NCI-H748 treated with DMSO at 0.1 percent for 48 hours (cell line): Measurements from ENCODE around the gene ALDH1L2.

Source experiments
- DNase-seq: peaks from one replicate; lab custom pipeline; 2025; lab: John Stamatoyannopoulos, UW

The ALDH1L2 gene

DNA sequence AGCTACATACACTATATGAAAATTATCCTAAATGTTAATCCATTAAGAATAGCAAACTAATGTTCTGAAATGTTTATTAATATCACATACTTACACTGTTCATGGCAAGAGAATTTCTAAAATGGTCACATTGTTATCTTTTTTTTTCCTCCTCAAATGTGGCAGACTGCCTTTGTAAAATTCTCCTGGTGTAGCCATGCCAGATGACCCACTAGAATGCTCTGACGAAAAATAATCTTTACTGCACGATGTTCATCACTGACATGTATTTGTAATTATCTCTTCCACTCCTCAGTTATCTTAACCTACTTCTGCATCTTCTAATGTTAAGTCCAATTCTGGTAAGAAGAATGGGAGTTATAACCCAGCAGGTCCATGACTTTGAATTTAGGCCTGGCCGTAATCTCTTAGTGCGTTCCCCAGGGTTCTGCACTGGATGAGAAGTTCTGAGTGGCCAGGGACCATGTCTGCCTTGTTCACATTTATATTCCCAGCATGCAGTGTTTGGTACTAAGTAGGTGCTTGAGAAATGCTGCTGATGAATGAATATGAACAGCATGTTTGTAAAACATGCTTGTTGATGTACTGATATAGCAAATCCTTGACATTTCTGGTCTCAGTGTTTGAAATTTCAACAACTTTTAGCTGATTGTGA is 51.4 kb downstream of the ALDH1L2 start:
- DNase-seq, result no peak

DNA sequence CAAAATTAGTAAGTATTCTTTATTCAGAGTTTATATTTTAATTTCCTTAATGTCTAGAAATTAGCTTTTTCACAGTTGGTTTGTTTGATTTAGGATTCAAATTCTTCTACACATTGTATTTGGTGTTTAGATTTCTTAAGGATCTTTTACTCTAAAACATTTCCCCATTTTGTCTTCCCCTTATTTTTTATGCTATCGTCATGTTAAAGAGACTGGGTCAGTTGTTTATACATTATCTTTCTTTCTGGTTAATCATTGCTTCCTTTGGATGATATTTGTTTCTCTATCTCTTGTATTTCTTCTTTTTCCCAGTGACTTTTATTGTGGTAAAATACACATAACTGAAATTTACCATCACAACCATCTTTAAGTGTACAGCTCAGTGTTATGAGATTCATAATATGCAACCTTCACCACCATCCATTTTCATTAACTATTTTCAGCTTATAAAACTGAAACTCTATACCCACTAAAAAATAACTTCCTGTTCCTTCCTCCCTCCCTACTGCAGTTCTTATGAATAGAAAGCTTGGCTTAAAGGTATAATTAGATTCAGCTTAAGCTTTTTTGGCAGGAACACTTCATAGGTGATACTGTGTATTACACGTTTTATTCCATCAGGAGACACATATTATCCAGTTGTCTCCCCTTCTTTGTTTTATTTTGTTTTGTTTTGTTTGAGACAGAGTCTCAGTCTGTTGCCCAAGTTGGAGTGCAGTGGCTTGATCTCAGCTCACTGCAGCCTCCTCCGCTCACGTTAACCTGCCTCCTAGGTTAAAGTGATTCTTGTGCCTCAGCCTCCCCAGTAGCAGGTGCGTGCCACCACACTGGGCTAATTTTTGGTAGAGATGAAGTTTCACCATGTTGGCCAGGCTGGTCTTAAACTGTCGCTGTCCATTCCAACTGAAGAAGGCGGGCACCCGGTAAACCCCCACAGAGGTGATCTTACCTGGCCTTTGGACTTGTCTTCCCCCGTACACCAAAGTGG is 53.1 kb downstream of the ALDH1L2 start:
- no peak for DNase-seq

DNA sequence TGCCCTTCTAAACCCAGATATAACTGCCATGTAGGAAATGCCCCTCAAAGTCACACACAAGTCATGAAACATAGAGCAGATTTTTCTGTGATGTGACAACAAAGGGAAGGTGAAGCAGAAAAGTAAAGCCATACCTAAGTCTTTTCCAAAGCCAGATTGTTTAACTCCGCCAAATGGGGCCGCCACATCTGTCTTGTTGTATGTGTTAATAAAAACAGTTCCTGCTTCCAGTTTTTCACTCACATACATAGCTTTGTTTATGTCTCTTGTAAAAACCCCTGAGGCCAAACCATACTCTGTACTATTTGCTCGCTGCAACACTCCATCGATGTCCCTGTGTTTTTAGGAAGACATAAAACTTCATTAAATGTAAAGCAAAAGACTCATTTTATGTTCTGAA is 57.8 kb downstream of the ALDH1L2 start:
- no peak for DNase-seq

DNA sequence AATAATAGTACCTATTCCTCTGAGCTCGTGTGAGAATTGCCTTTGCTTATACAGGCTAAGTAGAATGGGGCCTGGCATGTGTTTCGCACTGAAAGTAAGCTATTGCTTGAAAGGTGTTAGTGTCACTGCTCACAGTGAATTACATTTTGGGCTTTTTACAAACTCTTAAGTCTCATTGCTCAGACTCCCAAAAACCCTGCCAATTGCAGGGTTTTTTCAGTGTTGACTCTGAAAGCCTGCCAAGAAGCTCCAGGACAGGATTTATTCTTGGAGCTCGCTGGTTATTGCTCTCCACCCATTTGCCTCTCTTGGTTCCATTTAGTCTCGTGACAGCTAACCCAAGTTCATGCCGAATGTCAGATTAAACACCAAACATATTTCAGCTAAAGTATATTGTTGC is 58.4 kb downstream of the ALDH1L2 start:
- no peak for DNase-seq

DNA sequence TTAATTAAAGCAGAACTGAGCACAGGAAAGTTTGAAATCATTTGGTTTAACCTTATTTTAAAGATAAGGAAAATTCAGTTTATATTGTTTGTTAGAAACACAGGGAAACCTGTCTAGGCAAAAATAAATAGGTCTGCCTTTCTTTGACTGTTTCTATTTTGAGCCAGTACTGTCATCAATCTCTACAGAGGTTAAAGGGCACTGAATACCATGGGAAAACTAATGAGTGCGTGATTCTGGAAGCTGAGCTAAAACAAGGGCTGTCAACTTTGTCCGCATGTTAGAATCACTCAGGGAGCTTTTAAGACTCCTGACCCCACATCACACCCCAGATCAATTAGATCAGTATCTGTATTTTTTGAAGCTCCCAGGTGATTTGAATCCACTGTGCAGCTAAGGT is 59.3 kb downstream of the ALDH1L2 start:
- DNase-seq, result no peak

DNA sequence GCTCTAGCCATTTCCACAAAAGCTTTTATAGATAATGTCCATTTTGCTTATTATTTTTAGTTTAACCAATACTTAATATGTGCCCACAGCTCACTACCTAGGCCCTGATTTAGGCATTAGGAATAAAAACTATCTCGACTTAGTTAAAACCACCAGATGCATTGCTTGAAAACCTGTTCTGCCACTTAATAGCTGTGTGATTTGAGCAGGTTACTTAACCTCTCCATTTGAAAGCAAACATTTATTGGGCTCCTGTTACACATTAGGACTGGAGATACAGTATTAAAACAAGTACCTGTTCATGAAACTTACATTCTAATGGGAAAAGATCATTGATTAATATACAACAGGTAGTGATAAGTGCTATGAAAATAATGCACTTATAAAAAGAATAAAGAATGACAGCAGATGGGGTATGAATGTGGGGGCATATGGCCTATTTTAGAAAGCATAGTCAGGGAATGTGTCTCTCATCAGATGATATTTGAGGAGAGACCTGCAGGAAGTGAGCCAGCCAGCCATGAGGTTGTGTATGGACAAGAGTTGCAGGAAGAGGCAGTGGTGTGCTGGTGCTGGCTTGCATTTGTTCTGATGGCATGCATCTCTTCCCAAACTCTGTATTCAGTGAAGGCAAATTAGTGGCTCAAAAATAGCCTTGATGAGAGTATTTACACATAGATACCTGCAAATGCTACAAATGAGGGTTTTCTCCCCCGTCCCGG is 63.9 kb downstream of the ALDH1L2 start:
- DNase-seq, result peak; percentile 52

DNA sequence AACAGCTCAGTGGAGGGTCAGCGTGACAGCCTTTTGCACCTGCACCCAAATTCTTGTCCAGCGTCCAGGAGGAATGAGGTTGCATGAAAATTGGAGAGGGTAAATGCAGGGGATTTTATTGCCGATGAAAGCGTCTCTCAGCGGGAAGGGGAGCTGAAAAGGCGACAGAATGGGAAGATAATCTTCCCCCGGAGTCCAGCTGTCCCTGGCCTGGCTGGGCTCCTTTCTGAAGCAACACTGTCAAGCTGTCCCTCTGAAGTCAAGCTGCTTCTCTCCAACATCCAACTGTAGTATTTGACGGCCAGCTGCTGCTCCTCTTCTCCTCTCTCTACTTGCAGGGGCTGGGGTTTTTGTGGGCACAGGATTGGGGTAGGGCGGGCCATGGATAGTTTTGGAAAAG is 65.5 kb downstream of the ALDH1L2 start:
- DNase-seq, result no peak

DNA sequence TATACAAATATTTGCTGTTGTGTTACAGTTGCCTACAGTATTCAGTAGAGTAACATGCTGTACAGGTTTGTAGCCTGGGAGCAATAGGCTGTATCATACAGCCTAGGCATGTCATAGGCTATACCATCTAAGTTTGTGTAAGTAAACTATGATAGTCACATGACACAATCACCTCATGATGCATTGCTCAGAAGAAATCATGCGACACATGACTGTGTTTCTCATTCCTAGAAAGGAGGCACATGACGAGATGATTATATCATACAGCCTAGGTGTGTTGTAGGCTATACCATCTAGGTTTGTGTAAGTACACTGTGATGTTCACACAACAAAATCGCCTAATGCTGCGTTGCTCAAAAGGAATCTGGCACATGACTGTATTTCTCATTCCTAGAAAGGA is 66.2 kb downstream of the ALDH1L2 start:
- no peak for DNase-seq

DNA sequence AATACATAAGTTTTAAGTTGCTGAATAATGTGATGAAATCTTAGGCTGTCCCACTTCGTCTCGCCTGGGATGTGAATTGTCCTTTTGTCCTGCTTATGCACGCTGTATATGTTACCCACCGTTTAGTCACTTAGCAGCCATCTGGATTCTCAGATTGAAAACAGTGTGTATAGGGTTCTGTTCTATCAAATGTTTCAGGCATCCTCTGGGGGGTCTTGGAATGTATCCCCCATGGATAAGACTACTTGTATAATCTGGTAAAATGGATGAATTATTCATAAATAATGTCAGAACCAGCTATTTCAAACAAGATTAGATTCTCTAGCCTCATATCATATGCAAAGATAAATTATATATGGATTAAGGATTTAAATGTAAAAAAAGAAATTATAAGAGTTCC is 68.7 kb downstream of the ALDH1L2 start:
- no peak for DNase-seq

DNA sequence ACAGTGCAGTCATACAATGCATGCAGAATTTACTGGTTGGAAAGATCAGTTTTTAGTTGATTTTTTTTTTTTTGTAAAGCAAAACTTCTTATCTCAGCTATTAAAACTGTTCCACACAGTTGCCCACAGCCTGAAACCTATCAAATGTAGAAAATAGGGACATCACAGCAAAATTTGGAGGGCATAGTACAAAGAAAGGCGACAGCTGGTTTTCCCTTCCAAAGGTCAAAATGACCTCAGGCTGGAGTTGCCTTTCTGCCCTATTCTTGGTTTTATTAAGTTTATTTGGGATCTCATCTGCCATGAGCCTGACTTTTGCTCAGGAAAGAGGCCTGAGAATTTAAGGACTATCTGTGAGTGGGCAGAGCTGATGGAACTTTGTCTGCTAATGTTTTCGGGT is 69.7 kb downstream of the ALDH1L2 start:
- no peak for DNase-seq

DNA sequence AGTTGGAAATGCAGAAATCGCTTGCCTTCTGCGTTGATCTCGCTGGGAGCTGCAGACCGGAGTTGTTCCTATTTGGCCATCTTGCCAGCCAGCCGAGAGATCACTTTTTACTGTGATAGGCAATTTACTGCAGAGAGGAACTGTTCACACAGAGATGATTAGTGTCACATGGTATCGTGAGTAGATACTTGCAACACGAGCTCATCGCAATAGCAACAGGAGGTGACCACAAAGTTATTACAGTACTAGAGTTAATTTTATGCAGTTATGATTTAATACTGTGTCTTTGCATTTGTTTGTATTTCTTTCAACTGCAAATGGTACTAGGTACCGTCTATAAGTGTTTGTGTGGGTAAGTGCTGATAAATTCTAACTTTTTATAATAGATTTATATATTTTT is 70.4 kb downstream of the ALDH1L2 start:
- DNase-seq, result no peak

DNA sequence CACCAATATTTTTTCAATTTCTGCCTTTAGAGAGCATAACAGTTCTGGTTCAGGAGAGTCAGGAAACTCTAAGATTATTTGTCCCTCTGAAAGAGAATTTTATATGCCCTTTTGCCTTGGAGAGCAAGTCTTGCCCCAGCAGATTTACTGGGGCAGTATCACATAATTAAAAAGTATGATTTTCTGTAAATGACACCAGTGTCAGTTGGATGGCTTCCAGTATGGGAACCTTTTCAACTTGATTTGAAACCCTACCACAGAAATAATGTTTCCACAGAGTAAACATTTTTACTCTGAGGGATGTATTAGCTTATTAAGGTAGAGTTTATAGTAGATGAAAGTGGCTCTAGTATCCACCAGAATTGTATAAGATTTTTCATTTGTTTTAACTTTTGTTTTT is 82.8 kb downstream of the ALDH1L2 start:
- no peak for DNase-seq

DNA sequence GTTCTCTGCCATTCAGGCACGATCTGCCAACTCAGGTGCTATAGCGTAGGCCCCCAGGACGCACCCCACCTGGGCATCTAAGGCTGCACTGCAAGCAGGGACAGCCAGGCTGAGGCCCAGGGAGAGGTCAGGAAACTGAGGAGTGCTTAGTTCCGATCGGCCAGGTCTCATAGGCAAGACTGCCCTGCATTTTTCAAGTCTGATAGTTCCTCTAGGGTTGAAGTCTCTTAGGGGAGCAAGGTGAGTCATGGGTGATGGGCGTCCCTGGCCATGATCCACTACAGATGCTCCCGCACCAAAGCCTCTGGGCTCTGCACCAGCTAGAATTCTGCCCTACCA is 84.9 kb downstream of the ALDH1L2 start:
- no peak for DNase-seq

DNA sequence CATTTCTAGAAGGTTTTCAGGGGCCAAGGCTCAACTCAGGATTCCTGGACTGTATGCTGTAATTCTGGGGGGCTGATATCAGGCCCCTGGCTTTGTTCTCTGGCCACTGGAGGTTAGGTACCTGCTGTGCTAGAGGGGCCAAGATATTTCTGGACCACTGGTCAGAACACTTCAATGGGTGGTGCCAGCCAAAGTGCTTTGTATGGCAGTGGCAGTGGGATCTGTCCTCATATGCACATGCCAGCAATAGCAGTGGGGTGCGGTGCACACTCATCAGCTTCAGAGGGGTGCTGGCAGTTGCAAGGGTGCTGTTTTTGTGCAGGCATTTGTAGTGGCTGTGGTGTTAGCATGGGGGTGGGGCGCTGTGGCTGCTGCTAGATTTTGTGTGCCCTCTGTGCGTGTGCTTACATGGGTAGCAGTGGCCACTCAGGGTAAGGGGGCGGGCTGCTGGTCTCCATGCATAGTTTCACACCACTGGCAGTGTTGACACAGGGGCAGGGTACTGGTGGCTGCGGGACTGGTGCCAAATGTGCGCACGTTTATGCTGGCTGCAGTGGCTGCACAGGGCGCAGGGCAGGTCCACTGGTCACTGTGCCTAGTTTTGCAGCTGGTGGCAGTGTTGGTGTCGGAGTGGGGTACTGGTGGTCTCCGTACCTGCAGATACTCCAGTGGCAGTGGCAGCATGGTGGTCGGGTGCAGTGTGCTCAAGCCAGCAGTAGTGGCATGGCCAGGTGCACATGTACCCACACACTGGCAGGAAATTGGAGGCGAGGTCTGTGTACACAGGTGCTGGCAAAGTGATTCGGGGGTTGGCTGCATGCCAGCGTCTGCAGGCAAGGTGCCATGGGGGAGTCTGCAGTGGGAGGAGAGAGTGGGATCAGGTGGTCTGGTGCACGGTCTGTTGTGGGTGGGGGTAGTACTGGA is 85.6 kb downstream of the ALDH1L2 start:
- DNase-seq, result peak; percentile 95

DNA sequence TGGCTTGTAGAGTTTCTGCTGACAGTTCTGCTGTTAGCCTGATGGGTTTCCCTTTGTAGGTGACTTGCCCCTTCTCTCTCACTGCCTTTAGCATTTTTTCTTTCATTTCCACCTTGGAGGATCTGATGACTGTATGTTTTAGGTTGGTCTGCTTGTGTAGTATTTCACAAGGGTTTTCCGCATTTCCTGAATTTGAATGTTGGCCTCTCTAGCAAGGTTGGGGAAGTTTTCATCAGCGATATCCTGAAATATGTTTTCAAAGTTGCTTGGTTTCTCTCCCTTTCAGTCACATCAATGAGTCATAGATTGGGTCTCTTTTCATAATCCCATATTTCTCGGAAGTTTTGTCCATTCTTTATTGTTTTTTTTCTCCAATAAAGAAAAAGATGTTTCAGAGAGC is 86.7 kb downstream of the ALDH1L2 start:
- DNase-seq, result no peak

DNA sequence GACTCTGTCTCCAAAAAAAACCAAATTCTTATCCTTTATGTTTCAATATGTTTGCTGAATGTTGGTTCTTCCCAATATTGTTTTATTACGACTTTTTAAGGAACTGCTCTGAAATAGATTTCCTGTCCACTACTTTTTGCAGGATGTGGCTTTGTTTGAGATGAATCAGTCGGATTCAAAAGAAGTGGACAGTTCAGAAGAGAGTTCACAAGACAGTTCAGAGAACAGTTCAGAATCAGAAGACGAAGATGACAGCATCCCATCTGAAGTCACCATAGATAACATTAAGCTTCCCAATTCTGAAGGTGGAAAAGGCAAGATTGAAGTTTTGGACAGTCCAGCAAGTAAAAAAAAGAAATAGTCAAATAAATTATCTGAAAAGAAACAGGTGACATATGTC is 89.9 kb downstream of the ALDH1L2 start:
- no peak for DNase-seq

DNA sequence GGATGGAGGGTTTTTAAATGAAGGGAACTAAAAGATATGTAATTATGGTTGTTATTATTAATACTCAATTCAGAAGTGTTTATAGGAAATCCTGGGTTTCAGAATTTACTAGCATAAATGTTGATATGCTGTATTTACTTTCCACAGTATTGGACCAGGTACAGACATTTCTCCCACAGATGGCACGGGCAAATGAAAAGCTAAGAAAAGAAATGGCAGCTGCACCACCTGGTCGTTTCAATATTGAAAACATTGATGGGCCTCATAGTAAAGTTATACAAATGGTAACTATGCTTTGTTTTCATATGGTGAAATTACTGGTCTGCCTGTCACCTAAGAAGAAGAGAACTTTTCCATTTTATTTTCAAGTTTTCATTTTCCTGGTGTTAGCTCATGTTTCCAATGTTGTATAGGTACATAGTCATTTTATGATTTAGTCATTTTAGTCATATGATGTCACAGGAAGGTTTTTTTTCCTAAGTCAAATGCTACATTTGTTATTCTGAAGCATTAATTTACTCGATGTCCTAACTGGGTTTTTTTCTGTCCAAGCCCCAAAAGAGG is 92.6 kb downstream of the ALDH1L2 start:
- DNase-seq, result no peak

DNA sequence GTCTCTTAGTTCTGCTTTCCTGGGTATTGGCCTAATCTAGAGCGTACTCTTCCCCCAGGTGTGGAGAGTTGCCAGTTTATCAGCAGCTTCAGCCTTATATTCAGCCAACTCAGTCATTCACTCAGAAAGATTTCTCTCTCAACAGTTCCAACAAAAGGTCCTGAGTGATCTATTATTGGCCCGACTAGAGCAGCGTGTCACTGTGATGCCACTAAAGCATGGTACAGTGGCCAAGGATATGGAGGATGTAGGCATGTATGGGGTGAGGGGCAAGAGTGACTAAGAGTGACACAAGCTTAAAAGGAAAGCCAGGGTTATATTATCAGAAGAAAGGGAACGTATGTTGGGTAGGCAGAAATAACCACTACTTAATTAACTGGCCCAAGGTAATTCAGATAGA is 93.3 kb downstream of the ALDH1L2 start:
- no peak for DNase-seq

DNA sequence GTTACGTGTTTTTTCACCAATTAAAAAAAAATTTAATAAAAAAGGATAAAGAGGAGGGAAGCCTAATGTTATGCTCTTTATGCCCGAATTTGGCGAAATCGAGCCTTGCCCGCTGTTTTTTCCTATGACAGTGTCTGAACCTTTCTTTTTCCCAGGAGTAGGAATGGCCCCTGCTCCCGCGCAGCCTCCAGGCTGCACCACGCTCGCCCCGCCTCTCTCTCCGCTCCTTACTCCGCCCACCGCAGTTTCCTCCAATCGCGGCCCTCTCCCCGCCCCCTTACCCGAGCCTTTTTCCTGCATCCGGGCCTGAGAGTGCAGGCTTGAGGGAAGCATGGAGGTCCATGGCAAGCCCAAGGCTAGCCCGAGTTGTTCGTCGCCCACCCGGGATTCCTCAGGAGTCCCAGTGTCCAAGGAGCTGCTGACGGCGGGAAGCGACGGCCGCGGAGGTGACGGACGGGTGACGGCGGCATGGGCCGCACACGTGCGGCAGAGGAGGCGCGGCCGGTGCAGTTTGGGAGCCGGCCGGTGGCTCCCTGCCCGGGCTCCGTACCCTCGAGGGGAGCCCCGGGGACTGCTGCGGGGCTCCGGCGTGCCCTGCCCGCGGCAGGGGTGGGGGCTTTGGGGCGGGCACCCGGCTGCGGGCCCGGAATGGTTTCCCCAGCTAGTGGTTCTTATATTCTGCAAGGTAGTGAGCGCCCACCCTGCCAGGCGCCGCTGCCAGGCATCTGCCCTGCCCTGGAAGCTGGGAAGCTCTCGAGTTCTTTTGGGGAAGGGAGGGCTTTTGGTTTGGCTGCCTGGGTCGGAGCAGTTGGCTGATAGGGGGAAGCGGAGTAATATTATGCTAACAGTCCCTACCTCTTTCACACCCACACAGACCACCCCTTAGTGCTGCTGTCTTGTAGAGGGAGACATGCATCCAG is 98.0 kb downstream of the ALDH1L2 start, which contains the start of gene NOPCHAP1:
NOPCHAP1 (plus strand) TSS at position 295 of the 920 bp plus-strand sequence; CDS start at position 332, 37 bp downstream.
- DNase-seq, result peak; percentile 89

DNA sequence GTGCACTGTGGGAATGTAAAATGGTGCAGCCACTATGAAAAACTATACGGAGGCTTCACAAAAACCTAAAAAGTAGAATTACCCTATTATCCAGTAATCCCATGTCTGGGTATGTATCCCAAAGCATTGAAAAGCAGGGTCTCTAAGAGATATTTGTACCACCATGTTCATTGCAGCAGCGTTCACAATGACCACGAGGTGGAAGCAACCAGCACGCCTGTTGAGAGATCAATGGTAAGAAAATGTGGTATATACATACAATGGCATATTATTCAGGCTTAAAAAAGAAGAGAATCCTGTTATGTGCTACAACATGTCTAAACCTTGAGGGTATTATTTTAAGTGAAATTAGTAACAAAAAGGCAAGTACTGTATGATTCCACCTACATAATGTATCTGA is 99.1 kb downstream of the ALDH1L2 start:
- DNase-seq, result peak; percentile 6
